ENCODE data around the gene EGFL8. TPM values are rescaled to one million over a fixed set of nuclear protein-coding genes. Genes with fewer than 3 reads are reported as not detected.

EGFL8 gene
- total RNA-seq, 4 donors from 2014 or later = 8.9 to 28.1 (median 16.2) TPM

- H3K27ac ChIP-seq = no peak overlapping the region
- no peak overlapping the region for H3K4me3 ChIP-seq
- no peaks in the 10 kb centered on the region for H3K9me3 ChIP-seq
- peaks cover 0 to 18% (median 6%) of the 10 kb centered on the region in 4 donors for H3K4me1 ChIP-seq
- no peak for DNase-seq
- TF ChIP-seq CTCF (IDR thresholded peaks at IDR 0.05) (no peak), POLR2A (IDR thresholded peaks at IDR 0.05) (no peak)
- H3K36me3 ChIP-seq = peaks cover 0 to 93% (median 0%) of the 10 kb centered on the region in 3 donors
- no peaks in the 10 kb centered on the region for H3K27me3 ChIP-seq
These were observed 43.8 kb upstream of the EGFL8 start for GRCh38 chr6:32120573-32121059.

- no peaks in the 10 kb centered on the region for H3K27me3 ChIP-seq
- peaks cover 4 to 35% (median 11%) of the 10 kb centered on the region in 4 donors for H3K4me1 ChIP-seq
- no peak for DNase-seq
- no peak overlapping the region for H3K27ac ChIP-seq
- H3K9me3 ChIP-seq = no peaks in the 10 kb centered on the region
- no peak for TF ChIP-seq CTCF (IDR thresholded peaks at IDR 0.05)
- TF ChIP-seq POLR2A (IDR thresholded peaks at IDR 0.05) = no peak
- H3K36me3 ChIP-seq = peaks cover 0 to 71% (median 0%) of the 10 kb centered on the region in 3 donors
- no peak overlapping the region for H3K4me3 ChIP-seq
These were observed 40.7 kb upstream of the EGFL8 start for GRCh38 chr6:32123681-32124080.

GRCh38 chr6:32126880-32127279, 37.5 kb upstream of the EGFL8 start:
- Histone ChIP-seq H3K4me1 (peaks cover 6 to 32% (median 16%) of the 10 kb centered on the region in 4 donors), H3K27ac (no peak overlapping the region), H3K4me3 (peak overlapping the region; percentile 74 to 90 (median 88)), H3K36me3 (peaks cover 0 to 45% (median 0%) of the 10 kb centered on the region in 3 donors), H3K9me3 (no peaks in the 10 kb centered on the region), H3K27me3 (no peaks in the 10 kb centered on the region)
- no peak for TF ChIP-seq CTCF (IDR thresholded peaks at IDR 0.05)
- TF ChIP-seq POLR2A (IDR thresholded peaks at IDR 0.05) = no peak
- no peak for DNase-seq

GRCh38 chr6:32127409-32127716, 37.0 kb upstream of the EGFL8 start:
- peak overlapping the region; percentile 78 to 88 (median 84) for H3K27ac ChIP-seq
- H3K4me1 ChIP-seq = peaks cover 6 to 32% (median 16%) of the 10 kb centered on the region in 4 donors
- peaks cover 0 to 41% (median 0%) of the 10 kb centered on the region in 3 donors for H3K36me3 ChIP-seq
- no peak for DNase-seq
- peak overlapping the region; percentile 74 to 90 (median 88) for H3K4me3 ChIP-seq
- no peaks in the 10 kb centered on the region for H3K27me3 ChIP-seq
- no peak for TF ChIP-seq CTCF (IDR thresholded peaks at IDR 0.05)
- no peak for TF ChIP-seq POLR2A (IDR thresholded peaks at IDR 0.05)
- H3K9me3 ChIP-seq = no peaks in the 10 kb centered on the region

GRCh38 chr6:32127717-32128592, 36.4 kb upstream of the EGFL8 start, which contains the start of gene ATF6B:
Gene ATF6B, minus strand, starts transcription at chr6:32128246. Its CDS starts 39 bp downstream, at chr6:32128207.
- TF ChIP-seq POLR2A (IDR thresholded peaks at IDR 0.05) = peak; percentile 49 to 59
- no peak for TF ChIP-seq CTCF (IDR thresholded peaks at IDR 0.05)
- peak within 1 kb of the TSS; percentile 78 to 90 (median 86) for H3K27ac ChIP-seq
- no peaks in the 10 kb centered on the region for H3K27me3 ChIP-seq
- no peaks in the 10 kb centered on the region for H3K9me3 ChIP-seq
- H3K36me3 ChIP-seq = peaks cover 0 to 36% (median 0%) of the 10 kb centered on the region in 3 donors
- H3K4me1 ChIP-seq = peaks cover 6 to 32% (median 16%) of the 10 kb centered on the region in 4 donors
- H3K4me3 ChIP-seq = peak within 1 kb of the TSS; percentile 74 to 90 (median 88)
- peak; percentile 95 to 99 (median 98) for DNase-seq

All from Peyer's patch (tissue), 4 donors.